Activated naive CD4-positive, alpha-beta T cell treated with anti-CD3 and anti-CD28 coated beads, Interleukin-2, amount 10 ng/mL, durations not matched to agents 7 days and 5 days (primary cell): ENCODE measurements around the gene RXRA.

Source experiments
- CTCF ChIA-PET: fragments of 350-600 bp; sonication (Branson Sonifier 250); formaldehyde crosslinking; loops from one replicate; lab custom pipeline; 2021; ENCODE audit warnings: antibody characterized with exemption; lab: Charles Lee
- DNase-seq: peaks from one replicate; pipeline ENCODE4 v3.0.0-alpha.2; 2020
- H3K27ac Mint-ChIP-seq: one replicate; pipeline ENCODE4 v1.8.0; 2021; ENCODE audit warnings: mild to moderate bottlenecking, moderate library complexity, mixed read lengths
- H3K27me3 Mint-ChIP-seq: one replicate; pipeline ENCODE4 v1.8.0; 2021; ENCODE audit warnings: mild to moderate bottlenecking, mixed read lengths
- H3K36me3 Mint-ChIP-seq: one replicate; pipeline ENCODE4 v1.8.0; 2021; ENCODE audit warnings: mixed read lengths
- H3K4me1 Mint-ChIP-seq: one replicate; pipeline ENCODE4 v1.8.0; 2021; ENCODE audit warnings: mixed read lengths
- H3K4me3 Mint-ChIP-seq: one replicate; pipeline ENCODE4 v1.8.0; 2021; ENCODE audit warnings: mild to moderate bottlenecking, moderate library complexity, mixed read lengths
- H3K9me3 Mint-ChIP-seq: one replicate; pipeline ENCODE4 v1.8.0; 2021; ENCODE audit warnings: mixed read lengths

The RXRA gene

GRCh38 chr9:134361843-134362414 lies 35.7 kb downstream of the RXRA start:
- no peak for DNase-seq
- Mint-ChIP-seq H3K4me3 (no peak overlapping the region), H3K36me3 (no peaks in the 10 kb centered on the region), H3K27ac (no peak overlapping the region), H3K9me3 (no peaks in the 10 kb centered on the region), H3K4me1 (no peaks in the 10 kb centered on the region), H3K27me3 (peaks cover 3% of the 10 kb centered on the region)
- CTCF ChIA-PET = interaction anchor here (2.0 kb wide), 1 partner anchor 12 kb away, joined by 4 read pairs; no protein-coding TSS in a partner anchor

GRCh38 chr9:134363450-134363849 lies 37.2 kb downstream of the RXRA start:
- no peaks in the 10 kb centered on the region for H3K4me1 Mint-ChIP-seq
- H3K36me3 Mint-ChIP-seq = no peaks in the 10 kb centered on the region
- CTCF ChIA-PET = interaction anchor here (2.0 to 2.7 kb wide), 2 partner anchors 14 to 79 kb away, joined by 4 to 13 read pairs; no protein-coding TSS in a partner anchor
- DNase-seq = no peak
- H3K27ac Mint-ChIP-seq = no peak overlapping the region
- H3K27me3 Mint-ChIP-seq = peaks cover 3% of the 10 kb centered on the region
- H3K4me3 Mint-ChIP-seq = no peak overlapping the region
- H3K9me3 Mint-ChIP-seq = no peaks in the 10 kb centered on the region

- Mint-ChIP-seq H3K36me3 (no peaks in the 10 kb centered on the region), H3K4me3 (no peak overlapping the region), H3K27ac (no peak overlapping the region), H3K4me1 (no peaks in the 10 kb centered on the region), H3K27me3 (peaks cover 3% of the 10 kb centered on the region), H3K9me3 (no peaks in the 10 kb centered on the region)
- CTCF ChIA-PET = interaction anchor here (2.7 kb wide), 1 partner anchor 78 kb away, joined by 13 read pairs; no protein-coding TSS in a partner anchor
- no peak for DNase-seq
Measured at GRCh38 chr9:134364391-134365114, 38.3 kb downstream of the RXRA start.

GRCh38 chr9:134365115-134365596 lies 38.9 kb downstream of the RXRA start:
- Mint-ChIP-seq H3K27ac (no peak overlapping the region), H3K36me3 (no peaks in the 10 kb centered on the region), H3K4me3 (no peak overlapping the region), H3K9me3 (no peaks in the 10 kb centered on the region), H3K4me1 (no peaks in the 10 kb centered on the region), H3K27me3 (peaks cover 3% of the 10 kb centered on the region)
- no peak for DNase-seq
- CTCF ChIA-PET = interaction anchor here (2.7 kb wide), 1 partner anchor 78 kb away, joined by 13 read pairs; no protein-coding TSS in a partner anchor

GRCh38 chr9:134365791-134366222 lies 39.6 kb downstream of the RXRA start:
- no peak for DNase-seq
- Mint-ChIP-seq H3K27ac (no peak overlapping the region), H3K27me3 (peaks cover 3% of the 10 kb centered on the region), H3K36me3 (no peaks in the 10 kb centered on the region), H3K9me3 (no peaks in the 10 kb centered on the region), H3K4me3 (no peak overlapping the region), H3K4me1 (no peaks in the 10 kb centered on the region)
- CTCF ChIA-PET = no interaction called here

- Mint-ChIP-seq H3K27ac (no peak overlapping the region), H3K36me3 (no peaks in the 10 kb centered on the region), H3K27me3 (peaks cover 3% of the 10 kb centered on the region), H3K4me3 (no peak overlapping the region), H3K4me1 (no peaks in the 10 kb centered on the region), H3K9me3 (no peaks in the 10 kb centered on the region)
- CTCF ChIA-PET = no interaction called here
- DNase-seq = no peak
Measured at GRCh38 chr9:134366223-134367031, 40.2 kb downstream of the RXRA start.

GRCh38 chr9:134367061-134367460 lies 40.8 kb downstream of the RXRA start:
- H3K4me3 Mint-ChIP-seq = no peak overlapping the region
- no peaks in the 10 kb centered on the region for H3K4me1 Mint-ChIP-seq
- CTCF ChIA-PET = no interaction called here
- peaks cover 3% of the 10 kb centered on the region for H3K27me3 Mint-ChIP-seq
- DNase-seq = no peak
- no peak overlapping the region for H3K27ac Mint-ChIP-seq
- no peaks in the 10 kb centered on the region for H3K36me3 Mint-ChIP-seq
- H3K9me3 Mint-ChIP-seq = no peaks in the 10 kb centered on the region

GRCh38 chr9:134367791-134368490 lies 41.7 kb downstream of the RXRA start:
- no peaks in the 10 kb centered on the region for H3K36me3 Mint-ChIP-seq
- H3K4me1 Mint-ChIP-seq = no peaks in the 10 kb centered on the region
- no peak overlapping the region for H3K27ac Mint-ChIP-seq
- DNase-seq = no peak
- no peak overlapping the region for H3K4me3 Mint-ChIP-seq
- CTCF ChIA-PET = no interaction called here
- H3K9me3 Mint-ChIP-seq = no peaks in the 10 kb centered on the region
- H3K27me3 Mint-ChIP-seq = no peaks in the 10 kb centered on the region

GRCh38 chr9:134368571-134368970 lies 42.3 kb downstream of the RXRA start:
- CTCF ChIA-PET = no interaction called here
- no peaks in the 10 kb centered on the region for H3K27me3 Mint-ChIP-seq
- DNase-seq = no peak
- no peaks in the 10 kb centered on the region for H3K4me1 Mint-ChIP-seq
- no peaks in the 10 kb centered on the region for H3K36me3 Mint-ChIP-seq
- H3K9me3 Mint-ChIP-seq = no peaks in the 10 kb centered on the region
- H3K27ac Mint-ChIP-seq = no peak overlapping the region
- H3K4me3 Mint-ChIP-seq = no peak overlapping the region

GRCh38 chr9:134369416-134370212 lies 43.4 kb downstream of the RXRA start:
- no peak overlapping the region for H3K4me3 Mint-ChIP-seq
- no peaks in the 10 kb centered on the region for H3K27me3 Mint-ChIP-seq
- no peak for DNase-seq
- CTCF ChIA-PET = no interaction called here
- no peak overlapping the region for H3K27ac Mint-ChIP-seq
- no peaks in the 10 kb centered on the region for H3K4me1 Mint-ChIP-seq
- no peaks in the 10 kb centered on the region for H3K9me3 Mint-ChIP-seq
- no peaks in the 10 kb centered on the region for H3K36me3 Mint-ChIP-seq

- DNase-seq = no peak
- no peak overlapping the region for H3K4me3 Mint-ChIP-seq
- no peaks in the 10 kb centered on the region for H3K4me1 Mint-ChIP-seq
- no peaks in the 10 kb centered on the region for H3K9me3 Mint-ChIP-seq
- H3K27ac Mint-ChIP-seq = no peak overlapping the region
- CTCF ChIA-PET = no interaction called here
- peaks cover 4% of the 10 kb centered on the region for H3K27me3 Mint-ChIP-seq
- no peaks in the 10 kb centered on the region for H3K36me3 Mint-ChIP-seq
Measured at GRCh38 chr9:134370213-134370492, 43.9 kb downstream of the RXRA start.

- no peaks in the 10 kb centered on the region for H3K9me3 Mint-ChIP-seq
- no peak overlapping the region for H3K27ac Mint-ChIP-seq
- no peak for DNase-seq
- H3K4me3 Mint-ChIP-seq = no peak overlapping the region
- CTCF ChIA-PET = no interaction called here
- H3K27me3 Mint-ChIP-seq = peaks cover 8% of the 10 kb centered on the region
- no peaks in the 10 kb centered on the region for H3K4me1 Mint-ChIP-seq
- no peaks in the 10 kb centered on the region for H3K36me3 Mint-ChIP-seq
Measured at GRCh38 chr9:134370638-134371037, 44.4 kb downstream of the RXRA start.

- no peaks in the 10 kb centered on the region for H3K4me1 Mint-ChIP-seq
- no peak for DNase-seq
- H3K27me3 Mint-ChIP-seq = peaks cover 14% of the 10 kb centered on the region
- H3K27ac Mint-ChIP-seq = no peak overlapping the region
- no peaks in the 10 kb centered on the region for H3K9me3 Mint-ChIP-seq
- H3K4me3 Mint-ChIP-seq = no peak overlapping the region
- CTCF ChIA-PET = no interaction called here
- H3K36me3 Mint-ChIP-seq = no peaks in the 10 kb centered on the region
Measured at GRCh38 chr9:134371731-134372130, 45.5 kb downstream of the RXRA start.
